A549 (cell line): ENCODE measurements around the gene THEMIS2. TPM values are rescaled to one million over a fixed set of nuclear protein-coding genes. Genes with fewer than 3 reads are reported as not detected.
"Not testable (repeated sequence)": the region's sequence is repeated elsewhere in the genome, so short reads cannot be mapped to it uniquely, and the experiment has no call there.

Source experiments
- ATAC-seq, 2 experiments: fragments of 200-7000 bp in 1 of 2; fragments of >200 bp in 1 of 2; cut with Nextera tagmentation in 1 of 2; cut with Tn5 transposase in 1 of 2; 3 replicates each; pipeline versions ENCODE4 v1.8.0 to v1.9.1; 2018 to 2020; ENCODE audit warnings: mild to moderate bottlenecking in 1 of 2, moderate library complexity in 1 of 2
- CTCF ChIA-PET: fragments of 300-600 bp; sonication (Branson Sonifier 250); formaldehyde crosslinking; extraction: SDS; loops from one replicate; lab custom pipeline; 2021; ENCODE audit warnings: antibody characterized with exemption, inconsistent platforms; lab: Yijun Ruan, JAX
- POLR2A ChIA-PET: fragments of 350-600 bp; formaldehyde crosslinking; extraction: SDS; loops from one replicate; lab custom pipeline; 2021; ENCODE audit warnings: antibody characterized with exemption, inconsistent platforms; lab: Yijun Ruan, JAX
- DNase-seq, 2 experiments: peaks; one replicate each; pipeline versions ENCODE4 v3.0.0 to v3.0.0-alpha.2; 2011 to 2016; ENCODE audit warnings: low read depth in 1 of 2, low spot score in 1 of 2
- FAIRE-seq: peaks from 2 replicates; lab custom pipeline; 2011; peaks lifted over from hg19 to GRCh38; lab: Jason Lieb, UNC
- H3K27ac ChIP-seq, 2 experiments: fragments of >200 bp; sonication (Bioruptor Twin); formaldehyde crosslinking; 3 replicates each; pipeline ENCODE4 v1.5.1; 2016 to 2017
- H3K4me1 ChIP-seq: fragments of >200 bp; sonication (Bioruptor Twin); formaldehyde crosslinking; 3 replicates; pipeline ENCODE4 v1.6.1; 2016
- H3K4me2 ChIP-seq: fragments of >200 bp; sonication (Bioruptor Twin); formaldehyde crosslinking; 3 replicates; pipeline ENCODE4 v1.6.1; 2016
- H3K4me3 ChIP-seq: fragments of >200 bp; sonication (Bioruptor Twin); formaldehyde crosslinking; 3 replicates; pipeline ENCODE4 v1.5.1; 2016
- H3K9me3 ChIP-seq: fragments of >200 bp; sonication (Bioruptor Twin); formaldehyde crosslinking; 3 replicates; pipeline ENCODE4 v1.6.1; 2016
- CHD4 ChIP-seq: fragments of 200-600 bp; sonication (generic); IDR thresholded peaks from 2 replicates; pipeline ENCODE4 v1.6.1; 2016; ENCODE audit warnings: antibody characterized with exemption, mild to moderate bottlenecking, borderline replicate concordance
- E2F6 ChIP-seq: IDR thresholded peaks from 2 replicates; pipeline ENCODE4 v1.6.1; 2012; ENCODE audit warnings: low read depth, borderline replicate concordance
- ELK1 ChIP-seq: fragments of 150-350 bp; IDR thresholded peaks from 2 replicates; pipeline ENCODE4 v1.6.1; 2014; ENCODE audit warnings: low read depth, mild to moderate bottlenecking, low read length
- EP300 ChIP-seq, 2 experiments: fragments of >200 bp; sonication (Bioruptor Twin); formaldehyde crosslinking; IDR thresholded peaks; 2 replicates in 1 of 2; 3 replicates in 1 of 2; pipeline ENCODE4 v1.6.1; 2016 to 2017
- ESRRA ChIP-seq: fragments of 150-350 bp; IDR thresholded peaks from 2 replicates; pipeline ENCODE4 v1.6.1; 2014; ENCODE audit warnings: mild to moderate bottlenecking, low read length, borderline replicate concordance
- FOXS1 ChIP-seq: fragments of 250-450 bp; sonication (Bioruptor Pico); IDR thresholded peaks from 2 replicates; pipeline ENCODE4 v1.5.0; 2020; ENCODE audit warnings: mild to moderate bottlenecking, moderate library complexity
- HES2 ChIP-seq: fragments of >200 bp; sonication (Bioruptor Twin); formaldehyde crosslinking; IDR thresholded peaks from 2 replicates; pipeline ENCODE4 v1.6.1; 2016
- HMGXB4 ChIP-seq: fragments of 250-450 bp; sonication (Bioruptor Pico); IDR thresholded peaks from 2 replicates; pipeline ENCODE4 v1.5.0; 2021; ENCODE audit warnings: mild to moderate bottlenecking, moderate library complexity, borderline replicate concordance
- HOXA7 ChIP-seq: fragments of 250-450 bp; sonication (Bioruptor Pico); IDR thresholded peaks from 2 replicates; pipeline ENCODE4 v1.5.0; 2020; ENCODE audit warnings: mild to moderate bottlenecking, moderate library complexity
- HOXB13 ChIP-seq: fragments of 250-450 bp; sonication (Bioruptor Pico); IDR thresholded peaks from 2 replicates; pipeline ENCODE4 v1.5.0; 2020; ENCODE audit warnings: low read depth, mild to moderate bottlenecking, moderate library complexity
- JUNB ChIP-seq: fragments of >200 bp; sonication (Bioruptor Twin); formaldehyde crosslinking; IDR thresholded peaks from 2 replicates; pipeline ENCODE4 v1.6.1; 2016
- KDM1A ChIP-seq: fragments of 200-600 bp; sonication (generic); IDR thresholded peaks from 2 replicates; pipeline ENCODE4 v1.6.1; 2016; ENCODE audit warnings: low read depth, mild to moderate bottlenecking
- MAFK ChIP-seq: fragments of 450-650 bp; IDR thresholded peaks from 2 replicates; pipeline ENCODE4 v1.6.1; 2014; ENCODE audit not compliant: partially characterized antibody
- MAX ChIP-seq: IDR thresholded peaks from 2 replicates; pipeline ENCODE4 v1.6.1; 2012
- MAZ ChIP-seq: fragments of 150-350 bp; IDR thresholded peaks from 2 replicates; pipeline ENCODE4 v1.6.1; 2014; ENCODE audit warnings: antibody characterized with exemption, low read depth, low read length, borderline replicate concordance
- PBX3 ChIP-seq: IDR thresholded peaks from 2 replicates; pipeline ENCODE4 v1.6.1; 2012
- POLR2A ChIP-seq: IDR thresholded peaks from 2 replicates; pipeline ENCODE4 v1.6.1; 2012; ENCODE audit warnings: mild to moderate bottlenecking, low read length
- POLR2AphosphoS2 ChIP-seq: conservative IDR thresholded peaks from 2 replicates; pipeline ENCODE4 v1.6.1; 2012; ENCODE audit warnings: low read length, improper control_type of control experiment, inconsistent platforms
- RAD21 ChIP-seq, 2 experiments: fragments of >200 bp in 1 of 2; sonication (Bioruptor Twin) in 1 of 2; formaldehyde crosslinking in 1 of 2; IDR thresholded peaks in 1 of 2; conservative IDR thresholded peaks in 1 of 2; 2 replicates in 1 of 2; 3 replicates in 1 of 2; pipeline ENCODE4 v1.6.1; 2012 to 2018; ENCODE audit warnings: inconsistent platforms in 1 of 2
- RARB ChIP-seq: fragments of 250-450 bp; sonication (Bioruptor Pico); IDR thresholded peaks from 2 replicates; pipeline ENCODE4 v1.8.0; 2021; ENCODE audit warnings: mild to moderate bottlenecking, moderate library complexity
- RCOR1 ChIP-seq: fragments of 150-350 bp; IDR thresholded peaks from 2 replicates; pipeline ENCODE4 v1.6.1; 2014; ENCODE audit warnings: antibody characterized with exemption, low read length, low read depth
- RFX5 ChIP-seq: fragments of 450-650 bp; IDR thresholded peaks from 2 replicates; pipeline ENCODE4 v1.7.1; 2014; ENCODE audit warnings: antibody characterized with exemption, mild to moderate bottlenecking, moderate library complexity
- SMC3 ChIP-seq: fragments of >200 bp; sonication (Bioruptor Twin); formaldehyde crosslinking; IDR thresholded peaks from 3 replicates; pipeline ENCODE4 v1.6.1; 2018; ENCODE audit warnings: inconsistent platforms
- TFCP2L1 ChIP-seq: fragments of 250-450 bp; sonication (Bioruptor Pico); IDR thresholded peaks from 2 replicates; pipeline ENCODE4 v1.5.0; 2021; ENCODE audit warnings: mild to moderate bottlenecking
- USF2 ChIP-seq: fragments of 450-650 bp; IDR thresholded peaks from 2 replicates; pipeline ENCODE4 v1.6.1; 2014; ENCODE audit warnings: antibody characterized with exemption
- ZC3H11A ChIP-seq: fragments of 450-650 bp; IDR thresholded peaks from 2 replicates; pipeline ENCODE4 v1.6.1; 2014; ENCODE audit warnings: antibody characterized with exemption, mild to moderate bottlenecking
- WGBS: methylation state at CpG from one replicate; pipeline ENCODE4 v1.1.6; 2017; ENCODE audit errors: missing lambda C conversion rate; 5-methylcytosine and 5-hydroxymethylcytosine counted together
- polyA plus RNA-seq, 4 experiments: library from polyadenylated mRNA; depleted of rRNA in 3 of 4; stranded (reverse); fragments of >200 nt; fragmentation: RNase III in 1 of 4; extraction: RNeasy Plus Mini Kit Qiagen cat#74134 plus additional on column Dnase treatment in 1 of 4; gene quantifications; 2 replicates in 3 of 4; 3 replicates in 1 of 4; pipeline ENCODE4 v1.2.3, GENCODE V29; 2011 to 2017

THEMIS2 gene
- polyA plus RNA-seq, 2 of the 4 experiments (the other 2 are of a cell fraction) = 0.58 to 0.81 TPM

- ChIA-PET CTCF (no interaction called here), POLR2A (no interaction called here)
- Histone ChIP-seq H3K4me1 (no peaks in the 10 kb centered on the region), H3K4me2 (no peak overlapping the region), H3K4me3 (no peak overlapping the region), H3K9me3 (no peaks in the 10 kb centered on the region), H3K27ac (no peak overlapping the region)
- DNase-seq = no peak
- WGBS = 97% methylated on average over 1 of the region's 4 CpGs
- TF ChIP-seq ESRRA (no peak), POLR2AphosphoS2 (no peak), CHD4 (no peak), ELK1 (no peak)
- FAIRE-seq = no peak
- no peak for ATAC-seq
These were observed 47.9 kb upstream of the THEMIS2 start for GRCh38 chr1:27824411-27824810.

GRCh38 chr1:27829339-27829960 is 42.9 kb upstream of the THEMIS2 start:
- Histone ChIP-seq H3K4me1 (peaks cover 16% of the 10 kb centered on the region; the same call in 2 of the 3 replicates), H3K4me2 (peak overlapping the region; percentile 71), H3K27ac (peak overlapping the region in 1 of 2 experiments; percentile 94; a peak in 3 of 6 replicates)
- FAIRE-seq, ATAC-seq, DNase-seq, POLR2A ChIA-PET, H3K9me3 ChIP-seq, H3K4me3 ChIP-seq: not testable (repeated sequence)
- CTCF ChIA-PET = interaction anchor here (0.7 kb wide), 1 partner anchor 593 kb away, joined by 5 read pairs; no protein-coding TSS in a partner anchor
- WGBS = 89% methylated on average over 3 of the region's 4 CpGs

- H3K9me3 ChIP-seq = no peaks in the 10 kb centered on the region
- peak within 1 kb of the TSS; percentile 87 for H3K4me2 ChIP-seq
- ChIA-PET CTCF (interaction anchor here (0.6 to 1.6 kb wide), 6 partner anchors 10 to 575 kb away, joined by 3 to 4 read pairs (median 3); no protein-coding TSS in a partner anchor), POLR2A (interaction anchor here (0.5 to 2.1 kb wide), 11 partner anchors 8 to 161 kb away, joined by 3 to 22 read pairs (median 4); partner anchors contain the start of genes FAM76A, IFI6 and STX12)
- DNase-seq (peak; percentile 57 to 92), FAIRE-seq (no peak), ATAC-seq (peak; percentile 100)
- H3K27ac ChIP-seq = peak within 1 kb of the TSS; percentile 94 to 96
- peaks cover 16% of the 10 kb centered on the region; the same call in 2 of the 3 replicates for H3K4me1 ChIP-seq
- WGBS = 0% methylated on average over 33 of the region's 60 CpGs
- H3K4me3 ChIP-seq = peak within 1 kb of the TSS; percentile 98
- TF ChIP-seq E2F6 = no peak; the same call in 1 of the 2 replicates
- no peak for TF ChIP-seq TFCP2L1 (CRISPR knock-in tag)
- TF ChIP-seq POLR2A = peak; percentile 83
- TF ChIP-seq MAZ = 0 out of 2 replicates have a peak, but pooled peaks have one; percentile 37
- no peak for TF ChIP-seq RCOR1
- no peak for TF ChIP-seq KDM1A
- TF ChIP-seq SMC3 = no peak
- TF ChIP-seq HOXA7 (CRISPR knock-in tag) = no peak
- no peak for TF ChIP-seq JUNB
- no peak for TF ChIP-seq MAFK
- no peak for TF ChIP-seq HMGXB4 (CRISPR knock-in tag)
- no peak for TF ChIP-seq EP300 (IDR thresholded peaks at IDR 0.05)
- TF ChIP-seq HES2 = no peak
- no peak for TF ChIP-seq HOXB13 (CRISPR knock-in tag)
- no peak for TF ChIP-seq FOXS1 (CRISPR knock-in tag)
- TF ChIP-seq PBX3 = peak; percentile 46; the same call in 1 of the 2 replicates
- TF ChIP-seq RAD21 (conservative IDR thresholded peaks at IDR 0.05 in 1 of 2, IDR thresholded peaks at IDR 0.05 in 1 of 2) = no peak
- peak; percentile 63 for TF ChIP-seq MAX
- TF ChIP-seq RFX5 = no peak
- TF ChIP-seq ZC3H11A = no peak
- no peak for TF ChIP-seq RARB (CRISPR knock-in tag)
- no peak for TF ChIP-seq USF2
These were observed 41.5 kb upstream of the THEMIS2 start, which contains the start of gene PPP1R8 for GRCh38 chr1:27830621-27831440. PPP1R8 (plus strand) TSS chr1:27830782; CDS start chr1:27830836, 54 bp downstream.
